Measurements from ENCODE around the gene SLC15A4. TPM values are rescaled to one million over a fixed set of nuclear protein-coding genes. Genes with fewer than 3 reads are reported as not detected.

Gene SLC15A4
- total RNA-seq: 36.0 and 51.4 TPM in 2 replicates

DNA sequence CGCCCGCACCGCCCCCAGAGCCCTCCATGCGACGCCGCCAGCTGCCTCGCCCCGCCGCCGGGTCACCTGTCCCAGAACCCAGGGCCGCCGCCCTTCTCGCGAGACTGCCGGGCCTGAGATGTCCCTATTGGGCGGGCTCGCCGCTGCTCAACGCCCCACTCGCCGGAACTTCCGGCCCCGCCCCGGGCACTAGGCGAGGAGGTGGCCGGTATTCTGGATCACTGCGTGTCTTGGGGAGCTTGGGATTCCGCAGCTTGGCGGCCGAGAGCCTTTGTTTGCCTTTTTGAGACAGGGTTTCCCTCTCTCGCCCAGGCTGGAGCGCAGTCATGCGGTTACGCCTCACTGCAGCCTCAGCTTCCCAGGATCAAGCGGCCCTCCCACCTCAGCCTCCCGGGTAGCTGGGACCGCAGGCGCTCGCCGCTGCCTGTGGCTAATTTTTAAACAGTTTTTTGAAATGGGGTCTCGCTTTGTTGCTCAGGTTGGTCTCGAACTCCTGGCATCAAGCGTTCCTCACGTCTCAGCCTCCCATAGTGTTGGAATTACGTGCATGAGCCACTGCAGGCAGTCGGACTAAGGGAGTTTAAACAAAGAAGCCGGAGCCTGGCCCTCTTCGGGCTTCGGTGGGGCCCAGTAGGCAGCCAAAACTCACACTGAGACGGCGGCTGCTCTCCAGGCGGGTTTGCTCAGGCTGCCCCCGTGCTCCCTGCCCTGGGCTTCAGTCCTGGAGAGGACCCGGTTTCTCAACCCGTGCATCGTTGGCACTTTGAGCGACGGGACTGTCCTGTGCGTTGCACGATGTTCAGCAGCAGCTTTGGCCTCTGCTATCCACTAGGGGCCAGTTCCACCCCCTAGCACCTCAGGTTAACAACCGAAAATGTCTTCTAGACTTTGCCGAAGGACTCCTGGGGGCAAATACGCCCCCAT is at the start of gene SLC15A4:
TSS of gene SLC15A4 (minus strand) at position 43 of the 924 bp plus-strand sequence. CDS start at position 28, 15 bp downstream.

DNA sequence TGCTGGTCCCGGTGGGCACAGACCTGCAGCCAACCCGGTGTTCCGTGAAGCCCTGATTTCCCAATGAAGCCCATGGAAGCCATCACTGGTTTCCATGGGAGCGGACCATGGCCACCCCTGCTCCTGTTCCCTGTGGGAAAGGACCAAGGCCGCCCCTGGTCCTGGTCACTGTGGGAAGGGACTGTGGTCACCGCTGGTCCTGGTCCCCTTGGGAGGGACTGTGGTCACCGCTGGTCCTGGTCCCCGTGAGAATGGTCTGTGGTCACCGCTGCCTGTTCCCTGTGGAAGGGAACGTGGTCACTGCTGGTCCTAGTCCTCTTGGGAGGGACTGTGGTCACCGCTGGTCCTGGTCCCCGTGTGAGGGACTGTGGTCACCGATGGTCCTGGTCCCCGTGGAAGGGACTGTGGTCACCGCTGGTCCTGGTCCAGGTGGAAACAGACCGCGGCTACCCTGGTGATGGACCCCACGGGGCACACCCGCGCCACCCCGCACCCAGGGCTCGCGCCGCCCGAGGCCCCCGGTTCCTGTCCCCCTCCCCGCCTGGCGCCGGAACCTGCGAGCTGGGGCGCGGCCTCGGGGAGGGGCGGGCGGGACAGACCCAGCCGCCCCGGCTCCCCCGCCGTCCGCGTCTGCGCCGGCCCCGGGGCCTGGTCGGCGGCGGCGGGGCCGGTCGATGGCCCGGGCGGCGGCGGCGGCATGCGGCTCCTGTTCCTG is 29.3 kb upstream of the SLC15A4 start, which contains the start of gene GLT1D1:
TSS of gene GLT1D1 (plus strand) at position 594 of the 715 bp plus-strand sequence. CDS start at position 698, 104 bp downstream.

Other genes starting within 250 kb of the SLC15A4 start
- gene GLT1D1, start 29.5 kb upstream of the SLC15A4 start, total RNA-seq: not detected in 2 replicates

All from subcutaneous preadipocyte (primary cell).